Epithelial cell of prostate (primary cell): ENCODE results near the gene RAB36.
"Not testable (repeated sequence)": the region's sequence is repeated elsewhere in the genome, so short reads cannot be mapped to it uniquely, and the experiment has no call there.

Experiments
- DNase-seq: peaks from one replicate; pipeline ENCODE4 v3.0.0-alpha.2; 2011; ENCODE audit warnings: low read depth, low spot score
- H3K27ac ChIP-seq: fragments of 450-650 bp; 2 replicates; pipeline ENCODE4 v1.5.1; 2017; ENCODE audit warnings: mild to moderate bottlenecking

The RAB36 gene

DNA sequence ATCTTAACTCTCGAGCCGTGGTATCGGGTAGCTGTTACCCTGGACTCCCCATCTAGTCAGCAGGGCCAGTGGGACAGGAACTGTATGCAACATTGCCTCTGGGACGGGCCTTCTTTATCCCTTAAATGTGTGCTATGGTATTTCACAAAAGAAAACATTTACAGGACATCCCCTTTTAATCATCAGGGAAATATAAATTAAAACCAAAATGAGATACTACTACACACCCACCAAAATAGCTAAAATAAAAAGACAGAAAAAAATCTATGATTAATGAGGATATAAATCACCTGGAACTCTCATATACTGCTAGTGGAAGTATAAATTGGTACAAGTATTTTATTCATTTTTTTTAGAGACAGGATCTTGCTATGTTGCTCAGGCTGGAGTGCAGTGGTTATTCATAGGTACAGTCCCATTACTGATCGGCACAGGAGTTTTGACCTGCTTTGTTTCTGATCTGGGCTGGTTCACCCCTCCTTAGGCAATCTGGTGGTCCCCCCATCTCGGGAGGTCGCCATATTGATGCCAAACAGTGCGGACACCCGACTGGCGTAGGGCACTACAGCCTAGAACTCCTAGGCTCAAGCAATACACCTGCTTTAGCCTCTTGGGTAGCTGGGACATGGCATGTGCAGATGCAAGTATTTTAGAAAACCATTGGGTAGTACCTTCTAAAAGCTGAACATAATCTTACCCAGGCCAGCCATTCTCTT is 12.7 kb upstream of the RAB36 start:
- no peak for DNase-seq

DNA sequence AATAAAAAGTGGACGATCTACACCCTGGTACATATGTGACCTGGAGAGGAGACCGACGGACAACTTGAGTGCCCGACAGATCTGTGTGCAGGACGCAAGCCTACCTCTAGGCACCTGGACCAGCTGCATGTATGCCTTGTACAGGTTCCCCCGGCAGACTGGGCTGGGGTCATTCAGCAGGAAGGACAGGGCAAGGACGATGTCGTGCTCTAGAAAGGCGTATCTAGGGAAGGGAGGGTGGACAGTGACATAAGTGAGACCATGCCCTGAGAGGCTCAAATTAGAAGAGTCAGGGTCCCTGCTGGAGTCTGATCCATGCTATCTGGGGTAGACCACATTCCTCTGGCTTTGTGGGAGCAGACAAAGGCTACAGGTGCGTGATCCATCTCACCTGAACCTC is 11.4 kb upstream of the RAB36 start:
- H3K27ac ChIP-seq: no peak overlapping the region
- DNase-seq: no peak

More for the DNA sequence above, 12.7 kb upstream of the RAB36 start:
- H3K27ac ChIP-seq: no peak overlapping the region

DNA sequence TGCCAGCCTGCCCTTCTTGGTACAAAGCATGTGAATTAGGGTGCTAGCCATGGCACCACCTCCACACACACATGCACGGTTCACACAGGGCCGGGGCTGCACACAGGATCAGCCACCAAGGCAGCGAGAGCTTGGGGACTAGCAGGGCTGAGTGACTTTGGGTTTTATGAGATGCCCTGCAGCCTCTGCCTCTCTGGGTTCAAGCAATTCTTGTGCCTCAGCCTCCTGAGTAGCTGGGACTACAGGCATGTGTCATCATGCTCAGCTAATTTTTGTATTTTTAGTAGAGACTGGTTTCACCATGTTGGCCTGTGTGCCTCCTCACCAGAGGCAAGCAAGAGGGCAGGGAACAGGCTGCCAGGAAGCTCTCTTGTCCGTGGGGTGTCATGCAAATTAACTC is 8.3 kb upstream of the RAB36 start:
- H3K27ac ChIP-seq, DNase-seq: not testable (repeated sequence)

- no peak for DNase-seq
- no peak overlapping the region for H3K27ac ChIP-seq
Measured at GRCh38 chr22:23137468-23137867, 7.8 kb upstream of the RAB36 start.

- H3K27ac ChIP-seq: peak overlapping the region; percentile 36
- no peak for DNase-seq
Measured at GRCh38 chr22:23137905-23138561, 7.2 kb upstream of the RAB36 start.

DNA sequence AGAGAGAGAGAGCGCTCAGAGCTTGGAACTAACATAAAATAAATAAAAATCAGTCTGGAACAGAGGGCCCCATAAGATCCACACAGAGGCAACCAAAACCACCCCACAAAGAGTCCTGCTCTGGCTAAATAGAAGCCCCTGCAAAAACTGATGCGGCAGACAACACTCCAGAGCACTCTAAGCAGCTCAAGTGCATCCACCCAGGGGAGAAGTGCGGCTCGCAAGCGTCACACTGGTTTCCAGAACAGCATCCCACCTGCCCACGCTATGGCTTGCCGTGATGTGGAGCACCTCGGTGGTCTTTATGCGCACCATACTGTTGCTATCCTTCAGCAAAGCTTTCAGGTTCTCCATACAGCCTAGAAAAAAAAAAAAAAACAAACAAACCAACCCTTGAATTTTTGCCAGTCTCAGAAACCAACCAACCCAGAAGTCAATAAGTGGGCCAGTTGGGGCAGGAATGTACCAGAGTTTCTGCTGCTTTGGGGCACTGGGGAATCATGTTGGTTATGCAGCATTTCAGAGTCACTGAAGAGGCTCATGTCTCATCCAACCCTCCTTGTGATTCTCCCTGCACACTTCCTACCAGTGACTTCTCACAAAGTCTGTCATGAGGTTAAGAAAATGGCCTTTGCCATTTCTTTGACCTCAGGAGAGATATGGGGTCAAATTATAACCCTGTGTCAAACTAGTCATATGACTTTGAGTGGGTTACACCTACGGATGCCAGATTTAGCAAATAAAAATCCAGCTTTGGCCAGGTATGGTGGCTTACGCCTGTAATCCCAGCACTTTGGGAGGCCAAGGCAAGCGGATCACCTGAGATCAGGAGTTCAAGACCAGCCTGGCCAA is 6.5 kb upstream of the RAB36 start:
- DNase-seq: peak; percentile 48
- H3K27ac ChIP-seq: peak overlapping the region; percentile 36

- no peak overlapping the region for H3K27ac ChIP-seq
- no peak for DNase-seq
Measured at GRCh38 chr22:23140385-23140784, 4.9 kb upstream of the RAB36 start.

DNA sequence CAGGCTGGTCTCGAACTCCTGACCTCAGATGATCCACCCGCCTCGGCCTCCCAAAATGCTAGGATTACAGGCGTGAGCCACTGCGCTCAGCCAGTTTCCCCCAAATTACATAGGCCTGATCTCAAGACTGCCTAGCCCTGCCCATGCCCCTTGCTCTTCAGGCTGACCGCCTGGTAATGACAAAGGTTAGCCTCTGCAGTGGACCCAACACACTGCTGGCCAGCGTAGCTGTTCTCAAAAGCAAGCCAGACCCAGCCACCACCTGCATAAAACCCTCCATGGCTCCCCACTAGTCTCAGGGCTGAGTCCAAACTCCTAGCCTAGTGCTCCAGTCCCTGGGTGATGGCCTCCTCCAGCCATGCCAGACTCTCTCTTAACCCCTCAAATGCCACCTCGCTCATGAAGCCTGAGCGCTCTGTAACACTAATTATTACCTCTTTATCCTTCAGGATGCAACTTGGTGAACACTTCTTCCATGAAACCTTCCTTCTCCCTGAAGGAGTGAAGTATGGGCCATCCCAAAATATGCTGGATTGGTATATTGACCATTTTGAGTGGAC is 2.7 kb upstream of the RAB36 start:
- H3K27ac ChIP-seq: no peak overlapping the region
- DNase-seq: no peak

DNA sequence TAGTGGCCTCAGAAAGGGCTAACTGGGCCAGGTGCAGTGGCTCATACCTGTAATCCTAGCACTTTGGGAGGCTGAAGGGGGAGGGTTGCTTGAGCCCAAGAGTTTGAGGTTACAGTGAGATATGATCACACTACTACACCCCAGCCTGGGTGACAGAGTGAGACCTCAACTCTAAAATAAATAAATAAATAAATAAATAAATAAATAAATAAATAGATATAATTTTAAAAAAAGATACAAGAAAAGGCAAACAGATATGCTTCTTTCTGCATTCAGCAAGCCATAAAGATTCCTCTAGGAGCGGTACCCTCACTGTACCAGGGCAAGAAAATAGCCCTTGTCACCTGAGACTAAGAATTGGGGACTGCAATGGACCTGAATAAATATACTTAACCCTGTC is 2.2 kb upstream of the RAB36 start:
- no peak for DNase-seq
- no peak overlapping the region for H3K27ac ChIP-seq

DNA sequence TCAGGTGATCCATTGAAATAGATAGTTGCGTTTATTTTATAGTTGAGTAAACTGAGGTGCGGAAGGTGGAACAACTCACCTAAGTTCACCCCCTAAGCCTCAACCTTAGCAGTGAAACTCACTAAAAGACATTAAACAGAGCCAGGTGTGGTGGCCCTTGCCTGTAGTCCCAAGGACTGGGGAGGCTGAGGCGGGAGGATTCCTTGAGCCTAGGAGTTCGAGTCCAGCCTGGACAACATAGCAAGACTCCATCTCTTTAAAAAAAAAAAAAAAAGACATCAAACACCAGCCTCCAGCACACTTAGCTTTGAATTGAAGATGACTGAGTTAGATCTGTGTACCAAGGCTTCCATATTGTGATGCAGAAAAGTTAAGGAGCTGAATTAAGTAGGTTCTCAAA is 845 bp upstream of the RAB36 start:
- no peak overlapping the region for H3K27ac ChIP-seq
- DNase-seq: no peak

GRCh38 chr22:23145878-23146470 is 697 bp downstream of the RAB36 start:
- H3K27ac ChIP-seq: no peak overlapping the region
- no peak for DNase-seq

DNA sequence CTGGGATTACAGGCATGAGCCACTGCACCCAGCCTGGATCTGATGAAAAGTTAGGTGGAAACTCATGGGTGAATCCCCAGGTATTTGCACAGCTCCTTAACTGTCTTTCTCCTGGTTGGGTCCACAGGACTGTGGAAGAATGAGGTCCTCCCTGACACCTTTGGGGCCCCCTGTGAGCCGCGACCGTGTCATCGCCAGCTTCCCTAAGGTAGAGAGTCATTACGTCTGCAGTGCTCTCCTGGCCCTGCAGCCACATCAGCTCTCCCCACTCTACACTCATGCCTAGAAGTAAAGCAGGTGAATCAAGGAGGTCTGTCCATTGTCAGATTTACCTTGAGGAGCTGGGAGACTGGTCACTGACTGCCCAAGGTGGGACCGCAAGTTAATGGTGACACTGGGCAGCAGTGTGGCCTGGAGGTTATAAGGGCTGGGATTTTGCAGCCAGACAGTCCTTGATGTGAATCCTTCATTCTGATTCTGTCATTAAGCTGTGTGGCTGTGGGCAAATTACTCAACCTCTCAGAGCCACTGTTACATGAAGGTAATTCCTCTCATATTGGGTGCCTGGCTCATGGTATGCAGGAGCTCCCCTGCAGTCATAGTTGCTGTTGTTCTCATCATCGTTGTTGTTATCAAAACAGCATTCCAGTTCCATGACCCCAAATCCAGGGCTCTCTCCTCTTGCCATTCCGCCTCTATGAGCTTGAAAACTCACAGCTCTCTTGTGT is 1.4 kb downstream of the RAB36 start:
- no peak overlapping the region for H3K27ac ChIP-seq
- no peak for DNase-seq

- peak; percentile 73 for DNase-seq
- H3K27ac ChIP-seq: peak overlapping the region; percentile 11
Measured at GRCh38 chr22:23147617-23148387, 2.5 kb downstream of the RAB36 start.

GRCh38 chr22:23149743-23150238 is 4.5 kb downstream of the RAB36 start:
- no peak overlapping the region for H3K27ac ChIP-seq
- no peak for DNase-seq

- no peak overlapping the region for H3K27ac ChIP-seq
- DNase-seq: no peak
Measured at GRCh38 chr22:23150762-23151161, 5.5 kb downstream of the RAB36 start.

DNA sequence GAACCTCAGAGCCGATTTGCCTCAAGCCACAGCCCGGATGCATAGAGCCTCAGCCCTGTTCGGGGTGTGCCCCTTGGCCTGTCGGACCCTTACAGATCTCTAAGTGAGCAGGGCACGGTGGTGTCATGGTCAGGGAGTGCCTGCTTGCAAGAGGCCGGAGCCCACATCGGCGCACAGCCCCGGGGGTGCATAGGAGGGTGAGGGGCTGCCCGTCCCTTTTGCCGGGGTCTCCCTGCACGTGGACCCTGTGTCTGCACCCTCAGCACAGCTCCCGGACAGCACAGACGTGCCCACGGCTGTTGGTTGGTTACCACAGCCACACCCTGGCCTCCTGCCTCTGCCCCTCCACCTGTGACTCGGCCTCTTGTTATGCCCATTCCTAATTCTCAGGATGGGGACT is 6.5 kb downstream of the RAB36 start:
- no peak for DNase-seq
- no peak overlapping the region for H3K27ac ChIP-seq

DNA sequence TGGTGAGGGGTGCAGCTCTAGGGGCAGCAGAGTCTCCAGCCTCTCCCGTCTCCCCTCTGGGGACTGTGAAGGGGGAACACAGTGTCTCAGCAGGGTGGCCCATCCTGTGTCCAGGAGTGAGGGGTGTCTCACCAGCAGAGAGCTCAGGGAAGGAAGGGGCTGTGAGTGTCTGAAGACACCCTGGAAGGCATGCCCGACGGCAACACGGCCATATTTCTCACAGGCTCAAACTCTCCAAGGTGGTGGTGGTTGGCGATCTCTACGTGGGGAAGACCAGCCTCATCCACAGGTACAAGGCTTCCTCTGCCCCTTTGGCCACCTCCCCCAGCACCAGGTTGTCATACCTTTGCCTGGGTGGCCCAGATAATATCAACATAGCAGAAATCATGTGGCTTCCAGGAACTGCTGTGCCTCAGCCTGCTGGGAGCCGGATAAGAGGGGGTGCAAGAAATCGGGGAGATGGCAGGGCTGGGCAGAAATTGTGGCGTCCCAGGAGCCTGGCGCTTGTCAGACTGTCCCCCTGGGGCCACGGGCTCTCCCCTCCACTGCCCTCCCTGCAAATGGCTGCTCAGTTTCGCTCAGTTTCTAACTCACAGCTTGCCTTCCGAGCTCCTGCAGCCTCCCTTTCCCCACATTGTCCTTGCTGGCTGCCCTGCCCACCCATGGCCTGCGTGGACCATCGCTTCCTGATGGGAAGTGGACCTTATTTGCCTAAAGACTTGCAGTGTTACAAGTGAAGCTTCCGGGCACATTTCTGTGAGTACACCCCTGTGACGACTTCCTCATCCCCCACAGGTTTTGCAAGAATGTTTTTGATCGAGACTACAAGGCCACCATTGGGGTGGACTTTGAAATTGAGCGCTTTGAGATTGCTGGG is 7.2 kb downstream of the RAB36 start:
- H3K27ac ChIP-seq: no peak overlapping the region
- DNase-seq: no peak

DNA sequence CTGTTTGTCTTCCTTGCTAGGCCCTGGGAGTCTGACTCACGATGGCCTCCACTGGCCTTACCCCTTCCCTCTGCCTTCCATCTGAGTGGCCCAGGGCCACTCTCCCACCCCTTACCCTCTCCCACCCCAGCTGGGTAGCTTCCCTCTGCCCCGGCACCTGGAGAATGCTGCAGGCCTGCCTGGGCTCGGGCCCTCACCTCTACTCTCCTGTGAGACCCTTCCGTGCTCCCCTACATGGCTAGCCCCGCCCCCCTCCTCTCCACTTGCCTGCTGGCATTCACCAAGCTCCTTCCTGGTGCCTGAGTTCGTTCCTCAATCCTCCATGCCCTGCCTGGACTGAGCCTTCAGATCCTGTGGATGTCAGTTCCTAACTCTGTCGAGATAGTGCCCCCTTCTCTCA is 8.7 kb downstream of the RAB36 start:
- H3K27ac ChIP-seq: no peak overlapping the region
- no peak for DNase-seq
